ENCODE measurements around the gene FCN3. TPM values are rescaled to one million over a fixed set of nuclear protein-coding genes. Genes with fewer than 3 reads are reported as not detected.

Gene FCN3
- total and polyA plus RNA-seq, 9 of the 15 experiments (the other 6 are each of a cell fraction or from before 2014, with no cell fraction given) = 0.49 TPM; not detected in 8

GRCh38 chr1:27321813-27322568, 52.6 kb downstream of the FCN3 start, which contains the start of gene TMEM222 (continued):
- TF ChIP-seq SRSF7 (optimal IDR thresholded peaks at IDR 0.05; ENCODE audit: low read depth, low read length) = no peak
- TF ChIP-seq CBFB (CRISPR knock-in tag; IDR thresholded peaks at IDR 0.05) = peak; percentile 78
- TF ChIP-seq ATF3 (IDR thresholded peaks at IDR 0.05) = peak; percentile 74
- peak; percentile 79 for TF ChIP-seq ATF3 (CRISPR knock-in tag; conservative IDR thresholded peaks at IDR 0.05)
- no peak for TF ChIP-seq HDAC8 (tag; IDR thresholded peaks at IDR 0.05)
- TF ChIP-seq POLR3A (IDR thresholded peaks at IDR 0.05; ENCODE audit: borderline replicate concordance, extremely low read depth, insufficient read depth, insufficient read length) = no peak
- TF ChIP-seq SRSF3 (IDR thresholded peaks at IDR 0.05; ENCODE audit: insufficient read depth, low read length) = 0 out of 2 replicates have a peak, but pooled peaks have one; percentile 84
- TF ChIP-seq POLR3G (IDR thresholded peaks at IDR 0.05; ENCODE audit: extremely low read depth, insufficient read length, insufficient replicate concordance) = no peak
- TF ChIP-seq RREB1 (CRISPR knock-in tag; IDR thresholded peaks at IDR 0.05) = peak; percentile 96
- peak; percentile 92 for TF ChIP-seq TFAP4 (CRISPR knock-in tag; IDR thresholded peaks at IDR 0.05; ENCODE audit: borderline replicate concordance)
- peak; percentile 63; the same call in 1 of the 2 replicates for TF ChIP-seq ZKSCAN3 (CRISPR knock-in tag; IDR thresholded peaks at IDR 0.05)
- TF ChIP-seq TAF15 (IDR thresholded peaks at IDR 0.05; ENCODE audit: low read depth, low read length) = no peak
- TF ChIP-seq HMBOX1 (IDR thresholded peaks at IDR 0.05) = no peak
- no peak; the same call in 1 of the 2 replicates for TF ChIP-seq STAT6 (CRISPR knock-in tag; IDR thresholded peaks at IDR 0.05)
- 0 out of 2 replicates have a peak, but pooled peaks have one; percentile 26 for TF ChIP-seq ZNF197 (CRISPR knock-in tag; IDR thresholded peaks at IDR 0.05; ENCODE audit: low read depth)
